ENCODE results near the gene MYO18A.

Gene MYO18A

DNA sequence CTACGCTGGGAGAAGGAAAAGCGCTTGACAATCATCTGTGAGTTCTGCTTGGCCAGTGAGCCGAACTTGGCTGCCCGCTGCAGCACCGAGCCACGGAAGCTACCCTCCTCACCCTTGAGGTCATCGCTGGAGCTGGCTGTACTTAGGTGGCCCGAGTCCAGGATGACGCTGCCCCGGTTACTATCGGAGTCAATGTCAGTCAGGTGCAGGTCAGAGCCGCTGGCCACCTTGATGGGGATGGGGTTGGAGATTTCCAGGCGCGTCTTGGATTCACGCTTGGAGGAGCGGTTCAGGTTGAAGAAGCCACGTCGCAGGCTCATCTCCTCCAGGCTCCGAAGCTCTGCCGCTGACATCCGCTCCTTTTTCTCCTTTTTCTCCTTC, 13.7 kb downstream of the MYO18A start:
- no peak for DNase-seq

GRCh38 chr17:29165800-29166506, 14.2 kb downstream of the MYO18A start:
- DNase-seq, result no peak

DNA sequence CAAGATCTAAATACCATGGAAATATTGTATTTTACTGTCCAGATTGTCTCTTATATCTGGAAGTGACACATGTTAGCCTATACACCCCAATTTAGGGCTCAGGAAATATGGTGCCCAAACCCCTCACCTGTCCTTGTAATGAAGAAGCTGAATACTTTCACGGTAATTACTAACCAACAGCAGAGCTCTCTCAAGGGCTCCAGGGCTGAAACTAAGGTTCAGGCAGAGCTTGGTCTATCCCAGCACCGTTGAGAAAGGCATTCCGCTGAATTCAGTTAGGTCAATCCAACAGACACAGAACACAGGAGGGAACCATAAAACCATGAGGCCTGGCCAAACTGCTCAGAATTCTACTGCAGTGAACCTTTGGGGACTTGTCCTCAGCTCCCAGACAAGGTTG, 14.9 kb downstream of the MYO18A start:
- DNase-seq, result no peak

DNA sequence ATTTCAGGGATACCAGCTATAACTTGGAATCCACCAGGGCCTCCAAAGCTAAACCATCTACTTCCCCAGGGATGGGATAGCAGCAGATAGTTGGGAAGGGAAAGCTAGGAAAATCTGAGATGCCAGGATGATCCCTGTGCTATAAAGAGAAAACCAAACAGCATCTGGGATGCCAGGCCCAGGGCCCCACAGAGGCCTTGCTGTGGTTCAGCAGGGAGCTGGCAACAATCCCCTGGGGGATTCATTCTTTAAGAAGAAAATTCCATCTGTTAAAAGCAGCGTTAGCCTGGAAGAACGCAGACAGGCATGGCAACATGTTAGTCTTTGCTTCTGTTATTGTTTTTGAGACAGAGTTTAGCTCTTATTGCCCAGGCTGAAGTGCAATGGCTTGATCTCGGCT, 16.6 kb downstream of the MYO18A start:
- no peak for DNase-seq

DNA sequence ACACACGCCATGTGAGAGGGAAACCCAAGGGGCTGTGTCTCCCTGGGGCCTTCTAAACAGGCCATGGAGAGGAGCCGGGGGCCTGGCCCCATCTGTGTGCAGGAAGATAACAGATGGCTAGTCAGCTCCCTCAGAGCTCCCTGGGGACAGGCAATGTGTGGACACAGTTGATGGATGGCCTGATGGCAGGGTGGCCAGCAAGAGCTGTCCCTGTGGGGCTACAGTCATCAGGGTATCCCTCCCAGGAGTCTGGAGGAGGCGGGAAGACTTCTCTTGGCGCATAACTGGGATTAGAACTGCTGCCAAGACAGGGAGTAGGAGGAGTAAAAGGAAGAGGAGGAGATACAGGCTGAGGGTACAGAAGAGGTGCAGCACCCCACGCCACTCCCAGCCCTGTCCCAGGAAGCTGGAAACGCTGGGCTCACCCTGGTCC, 17.3 kb downstream of the MYO18A start:
- no peak for DNase-seq

DNA sequence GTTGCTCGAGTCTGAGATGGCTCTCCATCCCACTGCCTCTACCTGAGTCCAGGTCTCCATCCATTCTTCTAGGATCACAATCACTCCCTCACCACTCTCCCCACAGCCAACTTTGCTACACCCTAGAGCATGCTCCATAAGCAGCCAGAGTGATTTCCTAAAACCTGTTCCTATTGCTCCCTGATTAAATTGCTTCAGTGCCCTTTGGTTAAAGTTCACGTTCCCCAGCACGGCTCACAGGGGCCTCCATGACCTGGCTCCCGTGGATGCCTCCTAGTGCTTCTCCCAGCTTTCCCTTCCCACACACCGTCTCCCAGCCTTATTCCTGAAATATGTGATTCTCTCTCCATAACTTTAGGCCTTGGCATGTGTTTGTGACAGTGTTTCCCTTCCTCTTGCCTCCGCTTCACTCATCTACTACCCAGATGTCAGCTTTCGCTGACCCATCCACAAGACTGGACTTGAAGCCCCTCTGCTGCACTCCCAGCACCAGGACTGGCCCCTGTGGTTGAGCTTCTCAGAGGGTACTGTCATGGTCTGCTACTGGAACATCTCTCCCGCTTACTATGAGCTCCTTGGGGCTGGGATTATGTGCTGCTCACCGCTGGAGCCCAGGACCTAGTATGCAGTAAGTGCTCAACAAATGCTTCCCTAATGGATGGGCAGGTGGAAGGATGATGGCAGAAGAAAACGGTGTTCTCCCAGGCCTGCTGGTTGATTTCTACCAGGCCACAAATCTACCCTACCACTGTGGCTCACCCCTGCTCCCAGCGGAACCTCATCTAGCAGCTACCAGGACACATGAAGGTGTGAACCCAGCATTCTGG, 17.9 kb downstream of the MYO18A start:
- DNase-seq, result no peak

GRCh38 chr17:29160253-29160652, 19.9 kb downstream of the MYO18A start:
- DNase-seq, result no peak

- DNase-seq, result no peak
These were observed 20.8 kb downstream of the MYO18A start for GRCh38 chr17:29159306-29159860.

DNA sequence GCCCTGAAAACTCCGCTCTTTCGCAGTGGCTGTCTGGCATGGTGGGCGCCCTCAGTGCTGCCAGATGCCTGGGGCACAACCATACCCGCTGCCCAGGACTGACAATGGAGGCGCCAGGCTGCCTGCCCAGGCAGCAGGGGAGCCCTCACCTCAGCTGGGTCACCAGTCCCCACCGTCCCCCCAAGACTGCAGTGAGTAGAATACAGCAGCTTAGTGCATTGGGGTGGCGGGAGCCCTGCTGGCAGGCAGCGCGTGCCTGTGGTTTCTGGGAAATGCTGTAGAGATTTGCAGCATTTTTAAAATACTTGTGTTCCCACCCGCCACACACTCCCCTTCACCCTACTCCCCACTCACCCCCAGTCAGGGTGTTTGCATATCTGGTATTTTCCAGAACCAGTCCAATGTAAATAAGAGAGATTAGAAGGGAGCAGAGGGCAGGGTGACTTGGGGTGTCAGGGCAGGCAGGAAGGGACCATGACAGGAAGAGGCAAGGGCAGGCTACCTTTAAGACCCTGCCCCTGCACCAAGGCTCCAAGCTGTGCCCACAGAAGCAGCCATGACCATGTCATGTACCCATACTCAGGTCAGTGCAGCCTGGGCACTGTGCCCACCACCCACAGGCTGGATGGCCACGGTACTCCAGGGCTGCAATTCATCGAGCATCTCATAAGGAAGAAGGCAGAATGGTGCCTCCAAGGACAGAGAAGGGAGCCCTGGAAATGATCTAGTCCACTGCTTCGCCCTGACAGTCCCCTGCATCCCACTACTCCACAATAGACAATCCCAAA, 21.5 kb downstream of the MYO18A start:
- DNase-seq, result no peak

- no peak for DNase-seq
These were observed 22.1 kb downstream of the MYO18A start for GRCh38 chr17:29158096-29158487.

GRCh38 chr17:29157310-29157709, 22.9 kb downstream of the MYO18A start:
- DNase-seq, result no peak

DNA sequence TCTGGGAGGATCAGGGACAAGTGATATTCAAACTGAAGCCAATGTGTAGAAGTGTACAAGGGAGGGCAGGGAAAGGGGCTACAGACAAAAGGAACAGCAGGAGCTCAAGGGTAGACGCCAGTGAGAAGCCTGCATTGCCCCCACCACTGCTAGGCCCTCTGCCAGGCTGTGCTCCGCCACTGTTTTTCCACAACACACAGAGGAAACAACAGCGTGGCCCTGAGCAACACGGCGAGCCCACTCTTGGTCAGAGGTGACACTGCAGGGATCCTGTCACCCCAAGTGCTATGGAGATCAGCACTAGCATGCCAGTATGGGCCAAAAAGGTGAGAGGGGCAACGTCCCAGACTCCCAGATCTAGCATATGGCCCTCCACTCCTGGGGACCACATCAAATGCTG, 23.4 kb downstream of the MYO18A start:
- no peak for DNase-seq

GRCh38 chr17:29155966-29156338, 24.2 kb downstream of the MYO18A start:
- no peak for DNase-seq

GRCh38 chr17:29155227-29155965, 24.8 kb downstream of the MYO18A start:
- peak; percentile 72 to 78 for DNase-seq

DNA sequence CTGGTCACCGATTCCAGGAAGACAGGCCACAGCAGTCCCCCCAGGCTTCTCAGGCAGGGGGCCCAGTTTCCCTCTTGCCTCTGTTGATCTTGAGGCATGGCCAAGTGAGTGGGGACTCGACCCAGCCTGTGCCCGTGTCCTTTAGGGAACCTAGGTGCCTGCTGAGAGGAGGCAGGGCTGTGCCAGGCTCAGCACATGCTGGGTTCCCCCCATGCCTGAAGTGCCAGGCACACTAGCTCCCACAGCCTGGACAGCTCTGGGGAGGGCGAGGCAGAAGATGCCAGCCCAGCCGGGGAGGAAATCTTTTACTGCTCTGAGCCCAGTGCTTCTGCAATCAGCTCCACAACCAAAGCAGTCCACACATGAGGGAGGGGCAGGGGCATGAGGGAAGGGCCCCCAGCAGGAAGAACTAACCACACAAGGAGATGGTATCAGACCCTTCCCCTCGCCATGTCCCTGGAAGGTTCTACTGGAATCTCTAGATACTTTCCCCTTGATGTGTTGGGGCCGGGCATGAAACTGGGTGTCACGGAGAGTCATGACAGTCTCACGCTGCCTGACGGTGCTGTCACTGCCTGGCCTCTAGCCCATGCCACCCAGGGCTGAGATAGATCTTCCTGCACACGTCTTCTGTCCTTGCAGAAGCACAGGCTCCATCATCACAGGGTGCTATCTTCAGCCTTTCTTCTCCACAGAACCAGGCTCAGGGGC, 25.5 kb downstream of the MYO18A start:
- DNase-seq, result no peak

DNA sequence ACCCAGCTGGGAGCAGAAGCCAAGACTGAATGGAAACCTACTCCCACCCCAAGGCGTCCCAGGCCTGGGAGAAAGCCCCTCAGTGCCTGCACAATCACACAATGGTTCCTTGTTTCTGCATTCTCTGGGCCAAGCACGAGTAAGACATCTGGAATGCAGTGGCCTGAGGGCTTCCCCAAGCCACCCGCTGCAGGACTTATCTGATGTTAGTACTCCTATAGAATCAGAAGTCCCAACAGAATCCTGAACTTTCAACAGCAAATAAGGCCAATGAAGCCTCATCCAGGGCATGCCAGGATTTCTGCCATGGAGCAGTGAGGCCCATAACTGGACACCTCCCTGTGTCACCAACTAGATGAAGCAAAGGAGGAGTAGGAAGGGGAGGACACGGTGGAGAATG, 28.6 kb downstream of the MYO18A start:
- no peak for DNase-seq

- no peak for DNase-seq
These were observed 30.0 kb downstream of the MYO18A start for GRCh38 chr17:29150161-29150560.

GRCh38 chr17:29149431-29150064, 30.6 kb downstream of the MYO18A start:
- DNase-seq, result no peak

GRCh38 chr17:29148790-29149430, 31.3 kb downstream of the MYO18A start:
- peak; percentile 94 to 95 for DNase-seq

DNA sequence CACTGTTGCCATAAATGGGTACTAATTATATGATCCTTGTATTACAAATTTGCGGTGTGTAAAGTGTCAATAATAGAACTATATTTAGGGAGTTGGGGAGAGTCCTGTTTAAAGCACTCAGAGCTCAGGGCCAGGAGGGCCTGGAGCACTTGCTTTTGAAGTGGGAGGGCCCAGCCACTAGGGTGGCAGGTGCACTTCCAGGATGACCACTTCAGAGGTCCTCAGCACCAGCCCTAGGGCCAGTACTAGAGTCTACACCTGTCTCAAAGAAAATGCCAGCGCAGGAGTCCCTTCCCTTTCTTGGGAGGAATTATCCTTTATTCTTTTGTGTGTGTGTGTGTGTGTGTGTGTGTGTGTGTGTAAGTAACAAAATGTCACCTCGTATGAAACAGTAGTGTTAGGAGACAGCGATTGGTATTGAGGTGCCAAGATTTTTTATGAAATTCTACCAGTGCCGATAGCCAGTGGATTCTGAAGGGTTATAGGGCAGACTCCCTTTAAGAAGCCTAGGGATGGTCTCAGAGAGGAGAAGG, 31.9 kb downstream of the MYO18A start:
- no peak for DNase-seq

GRCh38 chr17:29147682-29148081, 32.5 kb downstream of the MYO18A start:
- DNase-seq, result no peak
